ENCODE data around the gene OGFR. TPM values are rescaled to one million over a fixed set of nuclear protein-coding genes. Genes with fewer than 3 reads are reported as not detected.

OGFR gene
- total RNA-seq, 1 experiment from 2014 or later: 47.3 TPM

- intact Hi-C loops (cut with micrococcal nuclease; ENCODE audit: unreplicated experiment): no loop called here
- in situ Hi-C loops (cut with HindIII; ENCODE audit: low pct_unique_long_range_greater_than_20kb, low sequenced_read_pairs): no loop called here
- POLR2A ChIA-PET: no interaction called here
- no peak for TF ChIP-seq TCF7L2 (IDR thresholded peaks at IDR 0.05; ENCODE audit: low read depth, low read length)
- TF ChIP-seq POLR2AphosphoS5 (IDR thresholded peaks at IDR 0.05; ENCODE audit: low read depth, low read length): no peak
- TF ChIP-seq SIN3A (IDR thresholded peaks at IDR 0.05; ENCODE audit: borderline replicate concordance, insufficient read depth, low read depth, low read length): no peak
- TF ChIP-seq, protein P1, sequence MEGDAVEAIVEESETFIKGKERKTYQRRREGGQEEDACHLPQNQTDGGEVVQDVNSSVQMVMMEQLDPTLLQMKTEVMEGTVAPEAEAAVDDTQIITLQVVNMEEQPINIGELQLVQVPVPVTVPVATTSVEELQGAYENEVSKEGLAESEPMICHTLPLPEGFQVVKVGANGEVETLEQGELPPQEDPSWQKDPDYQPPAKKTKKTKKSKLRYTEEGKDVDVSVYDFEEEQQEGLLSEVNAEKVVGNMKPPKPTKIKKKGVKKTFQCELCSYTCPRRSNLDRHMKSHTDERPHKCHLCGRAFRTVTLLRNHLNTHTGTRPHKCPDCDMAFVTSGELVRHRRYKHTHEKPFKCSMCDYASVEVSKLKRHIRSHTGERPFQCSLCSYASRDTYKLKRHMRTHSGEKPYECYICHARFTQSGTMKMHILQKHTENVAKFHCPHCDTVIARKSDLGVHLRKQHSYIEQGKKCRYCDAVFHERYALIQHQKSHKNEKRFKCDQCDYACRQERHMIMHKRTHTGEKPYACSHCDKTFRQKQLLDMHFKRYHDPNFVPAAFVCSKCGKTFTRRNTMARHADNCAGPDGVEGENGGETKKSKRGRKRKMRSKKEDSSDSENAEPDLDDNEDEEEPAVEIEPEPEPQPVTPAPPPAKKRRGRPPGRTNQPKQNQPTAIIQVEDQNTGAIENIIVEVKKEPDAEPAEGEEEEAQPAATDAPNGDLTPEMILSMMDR (IDR thresholded peaks at IDR 0.05): no peak
- TF ChIP-seq, protein P2, sequence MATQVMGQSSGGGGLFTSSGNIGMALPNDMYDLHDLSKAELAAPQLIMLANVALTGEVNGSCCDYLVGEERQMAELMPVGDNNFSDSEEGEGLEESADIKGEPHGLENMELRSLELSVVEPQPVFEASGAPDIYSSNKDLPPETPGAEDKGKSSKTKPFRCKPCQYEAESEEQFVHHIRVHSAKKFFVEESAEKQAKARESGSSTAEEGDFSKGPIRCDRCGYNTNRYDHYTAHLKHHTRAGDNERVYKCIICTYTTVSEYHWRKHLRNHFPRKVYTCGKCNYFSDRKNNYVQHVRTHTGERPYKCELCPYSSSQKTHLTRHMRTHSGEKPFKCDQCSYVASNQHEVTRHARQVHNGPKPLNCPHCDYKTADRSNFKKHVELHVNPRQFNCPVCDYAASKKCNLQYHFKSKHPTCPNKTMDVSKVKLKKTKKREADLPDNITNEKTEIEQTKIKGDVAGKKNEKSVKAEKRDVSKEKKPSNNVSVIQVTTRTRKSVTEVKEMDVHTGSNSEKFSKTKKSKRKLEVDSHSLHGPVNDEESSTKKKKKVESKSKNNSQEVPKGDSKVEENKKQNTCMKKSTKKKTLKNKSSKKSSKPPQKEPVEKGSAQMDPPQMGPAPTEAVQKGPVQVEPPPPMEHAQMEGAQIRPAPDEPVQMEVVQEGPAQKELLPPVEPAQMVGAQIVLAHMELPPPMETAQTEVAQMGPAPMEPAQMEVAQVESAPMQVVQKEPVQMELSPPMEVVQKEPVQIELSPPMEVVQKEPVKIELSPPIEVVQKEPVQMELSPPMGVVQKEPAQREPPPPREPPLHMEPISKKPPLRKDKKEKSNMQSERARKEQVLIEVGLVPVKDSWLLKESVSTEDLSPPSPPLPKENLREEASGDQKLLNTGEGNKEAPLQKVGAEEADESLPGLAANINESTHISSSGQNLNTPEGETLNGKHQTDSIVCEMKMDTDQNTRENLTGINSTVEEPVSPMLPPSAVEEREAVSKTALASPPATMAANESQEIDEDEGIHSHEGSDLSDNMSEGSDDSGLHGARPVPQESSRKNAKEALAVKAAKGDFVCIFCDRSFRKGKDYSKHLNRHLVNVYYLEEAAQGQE (IDR thresholded peaks at IDR 0.05; ENCODE audit: insufficient read depth in 1 of 2, low read depth in 2 of 2, low read length in 1 of 2): no peak
- no peak for DNase-seq (ENCODE audit: low read depth, low spot score)
- CTCF ChIA-PET: no interaction called here
- Histone ChIP-seq H3K4me3 (ENCODE audit: low read depth in 2 of 2, low read length in 2 of 2) (no peak overlapping the region), H3K27me3 (ENCODE audit: control insufficient read depth, insufficient read depth, low read length) (no peaks in the 10 kb centered on the region), H3K36me3 (ENCODE audit: control insufficient read depth, insufficient read depth, low read length) (no peaks in the 10 kb centered on the region; the same call in 1 of the 2 replicates), H3K4me1 (ENCODE audit: control insufficient read depth, insufficient read depth, low read length) (no peaks in the 10 kb centered on the region; the same call in none of the 2 replicates), H3K27ac (ENCODE audit: low read length) (no peak overlapping the region), H3K9me3 (ENCODE audit: control insufficient read depth, insufficient read depth, low read depth, low read length) (no peaks in the 10 kb centered on the region)
- no peak for ATAC-seq
- BruUV-seq (replicated peaks): no TSS peak
These were observed 29.4 kb upstream of the OGFR start for GRCh38 chr20:62775206-62775605.

GRCh38 chr20:62776035-62776691, 28.5 kb upstream of the OGFR start:
- no peak for DNase-seq (ENCODE audit: low read depth, low spot score)
- H3K9me3 ChIP-seq (ENCODE audit: control insufficient read depth, insufficient read depth, low read depth, low read length): no peaks in the 10 kb centered on the region
- TF ChIP-seq, protein P1 (IDR thresholded peaks at IDR 0.05): no peak
- TF ChIP-seq TCF7L2 (IDR thresholded peaks at IDR 0.05; ENCODE audit: low read depth, low read length) (no peak), POLR2AphosphoS5 (IDR thresholded peaks at IDR 0.05; ENCODE audit: low read depth, low read length) (no peak), SIN3A (IDR thresholded peaks at IDR 0.05; ENCODE audit: borderline replicate concordance, insufficient read depth, low read depth, low read length) (no peak)
- TF ChIP-seq, protein P2 (IDR thresholded peaks at IDR 0.05; ENCODE audit: insufficient read depth in 1 of 2, low read depth in 2 of 2, low read length in 1 of 2): no peak
- ATAC-seq: 0 out of 2 replicates have a peak, but pooled peaks have one; percentile 2
- H3K4me3 ChIP-seq (ENCODE audit: low read depth in 2 of 2, low read length in 2 of 2): no peak overlapping the region
- POLR2A ChIA-PET: no interaction called here
- no peaks in the 10 kb centered on the region; the same call in none of the 2 replicates for H3K4me1 ChIP-seq (ENCODE audit: control insufficient read depth, insufficient read depth, low read length)
- in situ Hi-C loops (cut with HindIII; ENCODE audit: low pct_unique_long_range_greater_than_20kb, low sequenced_read_pairs) (no loop called here), intact Hi-C loops (cut with micrococcal nuclease; ENCODE audit: unreplicated experiment) (no loop called here)
- peak overlapping the region; percentile 57; the same call in 1 of the 2 replicates for H3K27ac ChIP-seq (ENCODE audit: low read length)
- H3K27me3 ChIP-seq (ENCODE audit: control insufficient read depth, insufficient read depth, low read length): no peaks in the 10 kb centered on the region
- BruUV-seq (replicated peaks): no TSS peak
- CTCF ChIA-PET: no interaction called here
- H3K36me3 ChIP-seq (ENCODE audit: control insufficient read depth, insufficient read depth, low read length): no peaks in the 10 kb centered on the region; the same call in 1 of the 2 replicates
